HepG2 (cell line): ENCODE measurements around the gene CCSER1. TPM values are rescaled to one million over a fixed set of nuclear protein-coding genes. Genes with fewer than 3 reads are reported as not detected.
"Not testable (repeated sequence)": the region's sequence is repeated elsewhere in the genome, so short reads cannot be mapped to it uniquely, and the experiment has no call there.

Source experiments
- ATAC-seq: fragments of 200-7000 bp; cut with Tn5 transposase; 3 replicates; pipeline ENCODE4 v1.9.1; 2020; ENCODE audit warnings: mild to moderate bottlenecking, moderate library complexity
- BruUV-seq: library from RNA; stranded (reverse); fragments of 400-500 nt; replicated peaks from 2 replicates; lab custom pipeline; 2021; lab: Mats Ljungman, UMichigan
- CTCF ChIA-PET: fragments of 300-600 bp; formaldehyde crosslinking; extraction: SDS; loops from one replicate; lab custom pipeline; 2021; ENCODE audit warnings: low total read pairs, inconsistent platforms, low intra/inter-chr PET ratio; lab: Yijun Ruan, JAX
- POLR2A ChIA-PET: fragments of 350-600 bp; sonication (Branson Sonifier 250); formaldehyde crosslinking; loops from one replicate; lab custom pipeline; 2020; ENCODE audit warnings: antibody characterized with exemption, inconsistent platforms; lab: Yijun Ruan, JAX
- DNase-seq: peaks from one replicate; pipeline ENCODE4 v3.0.0-alpha.2; 2015; ENCODE audit warnings: low spot score
- FAIRE-seq: peaks from 3 replicates; lab custom pipeline; 2011; peaks lifted over from hg19 to GRCh38; lab: Jason Lieb, UNC
- H2AFZ ChIP-seq: one replicate; pipeline ENCODE4 v1.6.1; 2011; ENCODE audit warnings: low read length, inconsistent platforms
- H3K27ac ChIP-seq: fragments of 300-600 bp; 3 replicates; pipeline ENCODE4 v1.8.0; 2011; ENCODE audit warnings: mixed run types, mild to moderate bottlenecking, mixed read lengths, low read length, inconsistent platforms; ENCODE audit not compliant: insufficient read depth; ENCODE audit errors: extremely low read length
- H3K27me3 ChIP-seq, 2 experiments: fragments of 200-600 bp in 1 of 2; 2 replicates in 1 of 2; 3 replicates in 1 of 2; pipeline versions ENCODE4 v1.6.0 to v1.8.0; 2011; ENCODE audit warnings: low read length in 2 of 2, mild to moderate bottlenecking in 2 of 2, moderate library complexity in 2 of 2, inconsistent platforms in 1 of 2; ENCODE audit not compliant: insufficient read depth in 2 of 2, control insufficient read depth in 1 of 2
- H3K36me3 ChIP-seq, 2 experiments: fragments of 200-600 bp in 1 of 2; replicated peaks in 1 of 2; 2 replicates in 1 of 2; 3 replicates in 1 of 2; pipeline versions ENCODE4 v1.5.1 to v1.8.0; 2011; ENCODE audit warnings: low read length in 2 of 2, inconsistent platforms in 1 of 2; ENCODE audit not compliant: insufficient read depth in 2 of 2, control insufficient read depth in 1 of 2
- H3K4me1 ChIP-seq: 2 replicates; pipeline ENCODE4 v1.5.1; 2012; ENCODE audit warnings: low read length, inconsistent platforms; ENCODE audit not compliant: insufficient read depth
- H3K4me2 ChIP-seq: 2 replicates; pipeline ENCODE4 v1.6.0; 2011; ENCODE audit warnings: low read depth, low read length, inconsistent platforms
- H3K4me3 ChIP-seq, 3 experiments: fragments of 200-600 bp in 1 of 3; sonication (generic), shearing (Covaris generic) in 1 of 3; replicated peaks in 1 of 3; 2 replicates each; pipeline ENCODE4 v1.5.1; 2011 to 2016; ENCODE audit warnings: low read length in 3 of 3, inconsistent platforms in 2 of 3, low read depth in 2 of 3, mild to moderate bottlenecking in 2 of 3, control low read depth in 1 of 3, mixed read lengths in 1 of 3; ENCODE audit not compliant: insufficient read depth in 1 of 3
- H3K79me2 ChIP-seq: one replicate; pipeline ENCODE4 v1.6.1; 2011; ENCODE audit warnings: low read length, inconsistent platforms; ENCODE audit not compliant: insufficient read depth
- H3K9ac ChIP-seq: 2 replicates; pipeline ENCODE4 v1.6.0; 2011; ENCODE audit warnings: mild to moderate bottlenecking, low read depth, low read length, inconsistent platforms; ENCODE audit not compliant: insufficient read depth
- H3K9me3 ChIP-seq: 2 replicates; pipeline ENCODE4 v1.5.1; 2012; ENCODE audit warnings: mild to moderate bottlenecking, low read length
- H4K20me1 ChIP-seq: 2 replicates; pipeline ENCODE4 v1.6.0; 2011; ENCODE audit warnings: inconsistent platforms, mild to moderate bottlenecking, low read length, moderate library complexity; ENCODE audit not compliant: insufficient read depth
- ARNT ChIP-seq: fragments of 450-650 bp; IDR thresholded peaks from 2 replicates; pipeline ENCODE4 v1.6.1; 2017
- NPAS2 ChIP-seq: sonication (generic); formaldehyde crosslinking; IDR thresholded peaks from 2 replicates; pipeline ENCODE4 v1.8.0; 2022; ENCODE audit warnings: mild to moderate bottlenecking, missing genetic modification reagents, borderline replicate concordance
- ZSCAN21 ChIP-seq: sonication (generic); formaldehyde crosslinking; IDR thresholded peaks from 2 replicates; pipeline ENCODE4 v1.8.0; 2022; ENCODE audit warnings: mild to moderate bottlenecking, missing genetic modification reagents, moderate library complexity, borderline replicate concordance
- whole genome bisulfite sequencing: methylation state at CpG from one replicate; pipeline ENCODE4 v1.1.6; 2017; ENCODE audit warnings: low lambda C conversion rate; 5-methylcytosine and 5-hydroxymethylcytosine counted together
- in situ Hi-C: cut with HindIII; loops from 2 replicates; pipeline ENCODE4 v1.10.0; 2017; ENCODE audit warnings: low pct_unique_long_range_greater_than_20kb; ENCODE audit not compliant: extremely low pct_ligation_motif_present
- intact Hi-C: fragments of 100-400 bp; cut with micrococcal nuclease; formaldehyde crosslinking; loops from one replicate; pipeline ENCODE4 v1.10.0; 2022; ENCODE audit not compliant: unreplicated experiment
- polyA plus RNA-seq, 8 experiments: library from polyadenylated mRNA; depleted of rRNA in 3 of 8; stranded (reverse) in 7 of 8; unstranded in 1 of 8; fragments of >200 nt; fragmentation: Illumina TruSeq in 4 of 8; extraction: Trizol in 4 of 8; gene quantifications; 2 replicates each; pipeline versions ENCODE4 v1.2.1 to v1.2.3, GENCODE V29; 2011 to 2016; ENCODE audit warnings: low read depth in 4 of 8, missing spikeins in 1 of 8, mixed read lengths in 1 of 8; ENCODE audit not compliant: insufficient read depth in 1 of 8
- total RNA-seq, 5 experiments: library from RNA; depleted of rRNA; stranded (reverse); fragments of >200 nt; fragmentation: Illumina TruSeq; extraction: Trizol; gene quantifications; 2 replicates each; pipeline ENCODE4 v1.2.3, GENCODE V29; 2016; ENCODE audit warnings: low read depth in 1 of 5
- TF ChIP-seq, protein P1 (sequence below): sonication (generic); formaldehyde crosslinking; IDR thresholded peaks from 2 replicates; pipeline ENCODE4 v1.5.1; 2020; ENCODE audit warnings: mild to moderate bottlenecking, missing genetic modification reagents, borderline replicate concordance
- TF ChIP-seq, protein P2 (sequence below): sonication (generic); formaldehyde crosslinking; IDR thresholded peaks from 2 replicates; pipeline ENCODE4 v1.8.0; 2023; ENCODE audit warnings: mild to moderate bottlenecking, missing genetic modification reagents
- TF ChIP-seq, protein P3 (sequence below): sonication (generic); formaldehyde crosslinking; IDR thresholded peaks from 2 replicates; pipeline ENCODE4 v1.4.0; 2020; ENCODE audit warnings: missing genetic modification reagents

Gene CCSER1
- total and polyA plus RNA-seq, 2 of the 13 experiments (the other 11 are each of a cell fraction or from before 2014, with no cell fraction given): not detected

DNA sequence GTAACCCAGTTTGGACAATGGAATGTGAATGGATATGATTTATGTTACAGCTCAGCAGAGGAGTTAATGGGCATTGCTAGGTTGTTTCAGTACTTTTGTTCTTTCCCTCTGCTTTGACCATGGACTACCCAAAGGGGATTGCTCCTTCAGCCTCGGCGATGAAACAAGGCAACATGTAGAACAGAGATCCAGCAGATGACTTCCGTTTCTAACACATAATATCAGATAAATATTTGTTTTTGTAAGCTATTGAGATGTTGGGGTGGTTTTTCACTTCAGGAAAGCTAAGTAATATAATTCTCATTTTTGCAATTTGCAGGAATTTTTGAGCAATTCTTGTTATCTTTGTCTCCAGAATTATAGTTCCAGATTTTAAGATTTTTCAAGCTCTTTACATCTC lies 1241.9 kb downstream of the CCSER1 start (continued):
- TF ChIP-seq, protein P1, sequence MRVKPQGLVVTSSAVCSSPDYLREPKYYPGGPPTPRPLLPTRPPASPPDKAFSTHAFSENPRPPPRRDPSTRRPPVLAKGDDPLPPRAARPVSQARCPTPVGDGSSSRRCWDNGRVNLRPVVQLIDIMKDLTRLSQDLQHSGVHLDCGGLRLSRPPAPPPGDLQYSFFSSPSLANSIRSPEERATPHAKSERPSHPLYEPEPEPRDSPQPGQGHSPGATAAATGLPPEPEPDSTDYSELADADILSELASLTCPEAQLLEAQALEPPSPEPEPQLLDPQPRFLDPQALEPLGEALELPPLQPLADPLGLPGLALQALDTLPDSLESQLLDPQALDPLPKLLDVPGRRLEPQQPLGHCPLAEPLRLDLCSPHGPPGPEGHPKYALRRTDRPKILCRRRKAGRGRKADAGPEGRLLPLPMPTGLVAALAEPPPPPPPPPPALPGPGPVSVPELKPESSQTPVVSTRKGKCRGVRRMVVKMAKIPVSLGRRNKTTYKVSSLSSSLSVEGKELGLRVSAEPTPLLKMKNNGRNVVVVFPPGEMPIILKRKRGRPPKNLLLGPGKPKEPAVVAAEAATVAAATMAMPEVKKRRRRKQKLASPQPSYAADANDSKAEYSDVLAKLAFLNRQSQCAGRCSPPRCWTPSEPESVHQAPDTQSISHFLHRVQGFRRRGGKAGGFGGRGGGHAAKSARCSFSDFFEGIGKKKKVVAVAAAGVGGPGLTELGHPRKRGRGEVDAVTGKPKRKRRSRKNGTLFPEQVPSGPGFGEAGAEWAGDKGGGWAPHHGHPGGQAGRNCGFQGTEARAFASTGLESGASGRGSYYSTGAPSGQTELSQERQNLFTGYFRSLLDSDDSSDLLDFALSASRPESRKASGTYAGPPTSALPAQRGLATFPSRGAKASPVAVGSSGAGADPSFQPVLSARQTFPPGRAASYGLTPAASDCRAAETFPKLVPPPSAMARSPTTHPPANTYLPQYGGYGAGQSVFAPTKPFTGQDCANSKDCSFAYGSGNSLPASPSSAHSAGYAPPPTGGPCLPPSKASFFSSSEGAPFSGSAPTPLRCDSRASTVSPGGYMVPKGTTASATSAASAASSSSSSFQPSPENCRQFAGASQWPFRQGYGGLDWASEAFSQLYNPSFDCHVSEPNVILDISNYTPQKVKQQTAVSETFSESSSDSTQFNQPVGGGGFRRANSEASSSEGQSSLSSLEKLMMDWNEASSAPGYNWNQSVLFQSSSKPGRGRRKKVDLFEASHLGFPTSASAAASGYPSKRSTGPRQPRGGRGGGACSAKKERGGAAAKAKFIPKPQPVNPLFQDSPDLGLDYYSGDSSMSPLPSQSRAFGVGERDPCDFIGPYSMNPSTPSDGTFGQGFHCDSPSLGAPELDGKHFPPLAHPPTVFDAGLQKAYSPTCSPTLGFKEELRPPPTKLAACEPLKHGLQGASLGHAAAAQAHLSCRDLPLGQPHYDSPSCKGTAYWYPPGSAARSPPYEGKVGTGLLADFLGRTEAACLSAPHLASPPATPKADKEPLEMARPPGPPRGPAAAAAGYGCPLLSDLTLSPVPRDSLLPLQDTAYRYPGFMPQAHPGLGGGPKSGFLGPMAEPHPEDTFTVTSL: no peak
- TF ChIP-seq, all 625 proteins: peak for 0

DNA sequence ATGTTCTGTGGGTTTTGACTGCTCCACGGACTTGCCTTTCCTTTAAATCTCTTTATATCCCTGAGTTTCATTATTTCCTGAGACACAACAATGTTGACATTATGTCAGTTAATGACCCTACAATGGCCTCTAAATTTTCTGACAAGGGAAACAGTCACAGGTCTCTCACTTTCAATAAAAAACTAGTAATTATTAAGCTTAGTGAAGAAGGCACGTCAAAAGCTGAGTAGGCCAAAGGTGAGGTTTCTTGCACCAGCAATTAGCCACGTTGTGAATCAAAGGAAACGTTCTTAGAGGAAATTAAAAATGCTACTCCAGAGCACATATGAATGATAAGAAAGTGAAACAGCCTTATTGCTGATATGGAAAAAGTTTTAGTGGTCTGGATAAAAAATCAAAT lies 1246.4 kb downstream of the CCSER1 start:
- CTCF ChIA-PET: no interaction called here
- H3K4me3 ChIP-seq: no peak overlapping the region
- no peaks in the 10 kb centered on the region for H3K4me1 ChIP-seq
- ATAC-seq: no peak
- TF ChIP-seq NPAS2: no peak
- TF ChIP-seq, protein P2, sequence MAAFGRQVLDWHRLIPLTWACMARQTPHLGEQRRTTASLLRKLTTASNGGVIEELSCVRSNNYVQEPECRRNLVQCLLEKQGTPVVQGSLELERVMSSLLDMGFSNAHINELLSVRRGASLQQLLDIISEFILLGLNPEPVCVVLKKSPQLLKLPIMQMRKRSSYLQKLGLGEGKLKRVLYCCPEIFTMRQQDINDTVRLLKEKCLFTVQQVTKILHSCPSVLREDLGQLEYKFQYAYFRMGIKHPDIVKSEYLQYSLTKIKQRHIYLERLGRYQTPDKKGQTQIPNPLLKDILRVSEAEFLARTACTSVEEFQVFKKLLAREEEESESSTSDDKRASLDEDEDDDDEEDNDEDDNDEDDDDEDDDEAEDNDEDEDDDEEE: no peak
- no peak for TF ChIP-seq ARNT
- TF ChIP-seq ZSCAN21: no peak
- TF ChIP-seq, protein P3, sequence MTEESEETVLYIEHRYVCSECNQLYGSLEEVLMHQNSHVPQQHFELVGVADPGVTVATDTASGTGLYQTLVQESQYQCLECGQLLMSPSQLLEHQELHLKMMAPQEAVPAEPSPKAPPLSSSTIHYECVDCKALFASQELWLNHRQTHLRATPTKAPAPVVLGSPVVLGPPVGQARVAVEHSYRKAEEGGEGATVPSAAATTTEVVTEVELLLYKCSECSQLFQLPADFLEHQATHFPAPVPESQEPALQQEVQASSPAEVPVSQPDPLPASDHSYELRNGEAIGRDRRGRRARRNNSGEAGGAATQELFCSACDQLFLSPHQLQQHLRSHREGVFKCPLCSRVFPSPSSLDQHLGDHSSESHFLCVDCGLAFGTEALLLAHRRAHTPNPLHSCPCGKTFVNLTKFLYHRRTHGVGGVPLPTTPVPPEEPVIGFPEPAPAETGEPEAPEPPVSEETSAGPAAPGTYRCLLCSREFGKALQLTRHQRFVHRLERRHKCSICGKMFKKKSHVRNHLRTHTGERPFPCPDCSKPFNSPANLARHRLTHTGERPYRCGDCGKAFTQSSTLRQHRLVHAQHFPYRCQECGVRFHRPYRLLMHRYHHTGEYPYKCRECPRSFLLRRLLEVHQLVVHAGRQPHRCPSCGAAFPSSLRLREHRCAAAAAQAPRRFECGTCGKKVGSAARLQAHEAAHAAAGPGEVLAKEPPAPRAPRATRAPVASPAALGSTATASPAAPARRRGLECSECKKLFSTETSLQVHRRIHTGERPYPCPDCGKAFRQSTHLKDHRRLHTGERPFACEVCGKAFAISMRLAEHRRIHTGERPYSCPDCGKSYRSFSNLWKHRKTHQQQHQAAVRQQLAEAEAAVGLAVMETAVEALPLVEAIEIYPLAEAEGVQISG: no peak
- BruUV-seq: no TSS peak
- no peak overlapping the region for H3K27ac ChIP-seq
- no peaks in the 10 kb centered on the region; a peak in 1 of 5 replicates for H3K27me3 ChIP-seq
- intact Hi-C loops (no loop called here), in situ Hi-C loops (no loop called here)
- no peaks in the 10 kb centered on the region for H3K9me3 ChIP-seq
- H2AFZ ChIP-seq: no peak overlapping the region
- H4K20me1 ChIP-seq: no peaks in the 10 kb centered on the region
- no peak for DNase-seq
- FAIRE-seq: no peak
- no peak overlapping the region for H3K4me2 ChIP-seq
- no peak overlapping the region for H3K9ac ChIP-seq
- POLR2A ChIA-PET: no interaction called here
- no peaks in the 10 kb centered on the region for H3K36me3 ChIP-seq
- no peaks in the 10 kb centered on the region for H3K79me2 ChIP-seq
- under 1% methylated on average over 4 of the region's 4 CpGs for WGBS

DNA sequence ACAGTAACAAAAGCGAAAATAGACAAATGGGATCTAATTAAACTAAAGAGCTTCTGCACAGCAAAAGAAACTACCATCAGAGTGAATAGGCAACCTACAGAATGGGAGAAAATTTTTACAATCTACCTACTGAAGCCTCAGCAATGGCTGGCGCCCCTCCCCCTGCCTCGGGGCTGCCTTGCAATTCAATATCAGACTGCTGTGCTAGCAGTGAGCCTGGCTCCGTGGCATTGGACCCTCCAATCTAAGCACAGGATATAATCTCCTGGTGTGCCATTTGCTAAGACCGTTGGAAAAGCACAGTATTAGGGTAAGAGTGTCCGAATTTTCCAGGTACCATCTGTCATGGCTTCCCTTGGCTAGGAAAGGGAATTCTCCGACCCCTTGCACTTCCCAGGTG lies 1278.2 kb downstream of the CCSER1 start:
- H4K20me1 ChIP-seq, DNase-seq, H3K79me2 ChIP-seq, intact Hi-C loops, H3K27me3 ChIP-seq, CTCF ChIA-PET, H3K27ac ChIP-seq, H3K4me1 ChIP-seq, H3K4me3 ChIP-seq, H2AFZ ChIP-seq, in situ Hi-C loops, FAIRE-seq, ATAC-seq, H3K4me2 ChIP-seq, POLR2A ChIA-PET, BruUV-seq, H3K9ac ChIP-seq, H3K36me3 ChIP-seq: not testable (repeated sequence)
- H3K9me3 ChIP-seq: peaks cover 19% of the 10 kb centered on the region
- WGBS: under 1% methylated on average over 4 of the region's 7 CpGs
